ENCODE measurements around the gene MRPL10.

MRPL10 gene

GRCh38 chr17:47831003-47831933 lies at the start of gene MRPL10, which contains the start of gene LRRC46:
Gene MRPL10, minus strand, starts transcription at chr17:47831541. Its CDS starts 30 bp downstream, at chr17:47831511.
Gene LRRC46, plus strand, starts transcription at chr17:47831670. Its CDS starts 320 bp downstream, at chr17:47831990.
- peak; percentile 66 for DNase-seq (ENCODE audit: low read depth)
- TF ChIP-seq, protein P1, sequence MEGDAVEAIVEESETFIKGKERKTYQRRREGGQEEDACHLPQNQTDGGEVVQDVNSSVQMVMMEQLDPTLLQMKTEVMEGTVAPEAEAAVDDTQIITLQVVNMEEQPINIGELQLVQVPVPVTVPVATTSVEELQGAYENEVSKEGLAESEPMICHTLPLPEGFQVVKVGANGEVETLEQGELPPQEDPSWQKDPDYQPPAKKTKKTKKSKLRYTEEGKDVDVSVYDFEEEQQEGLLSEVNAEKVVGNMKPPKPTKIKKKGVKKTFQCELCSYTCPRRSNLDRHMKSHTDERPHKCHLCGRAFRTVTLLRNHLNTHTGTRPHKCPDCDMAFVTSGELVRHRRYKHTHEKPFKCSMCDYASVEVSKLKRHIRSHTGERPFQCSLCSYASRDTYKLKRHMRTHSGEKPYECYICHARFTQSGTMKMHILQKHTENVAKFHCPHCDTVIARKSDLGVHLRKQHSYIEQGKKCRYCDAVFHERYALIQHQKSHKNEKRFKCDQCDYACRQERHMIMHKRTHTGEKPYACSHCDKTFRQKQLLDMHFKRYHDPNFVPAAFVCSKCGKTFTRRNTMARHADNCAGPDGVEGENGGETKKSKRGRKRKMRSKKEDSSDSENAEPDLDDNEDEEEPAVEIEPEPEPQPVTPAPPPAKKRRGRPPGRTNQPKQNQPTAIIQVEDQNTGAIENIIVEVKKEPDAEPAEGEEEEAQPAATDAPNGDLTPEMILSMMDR (IDR thresholded peaks at IDR 0.05; ENCODE audit: low read depth, low read length, missing control alignments), result peak; percentile 25
- H3K4me3 ChIP-seq (ENCODE audit: low read depth, low read length), result peak within 1 kb of the TSS; percentile 82

- DNase-seq (ENCODE audit: low read depth), result no peak
- H3K4me3 ChIP-seq (ENCODE audit: low read depth, low read length), result no peak overlapping the region
- TF ChIP-seq, protein P1 (IDR thresholded peaks at IDR 0.05; ENCODE audit: low read depth, low read length, missing control alignments), result no peak
These were observed 48.6 kb upstream of the MRPL10 start for GRCh38 chr17:47879776-47880454.

DNA sequence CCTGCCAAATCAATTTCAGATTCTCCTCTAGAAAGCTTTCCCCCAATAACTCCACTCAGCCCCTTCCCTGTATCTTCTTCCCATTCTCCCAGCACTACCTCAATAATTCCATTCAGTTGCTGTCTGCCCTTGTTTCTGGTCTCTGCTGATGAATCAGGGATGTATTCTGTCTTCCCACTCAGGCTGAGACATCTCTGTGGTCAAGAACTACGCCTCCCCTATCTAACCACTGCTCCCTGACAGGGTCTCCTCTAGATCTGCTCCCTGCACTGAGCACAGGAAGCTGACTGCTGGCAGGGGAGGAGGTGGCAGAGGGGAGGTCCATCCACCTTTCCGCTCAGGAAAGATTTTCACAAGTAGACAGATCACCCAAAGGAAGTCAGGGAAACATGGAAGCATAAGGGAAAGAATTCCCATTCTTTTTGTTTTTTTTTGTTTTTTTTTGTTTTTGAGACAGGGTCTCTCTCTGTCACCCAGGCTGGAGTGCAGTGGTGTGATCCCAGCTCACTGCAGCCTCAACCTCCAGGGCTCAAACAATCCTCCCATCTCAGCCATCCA lies 47.8 kb upstream of the MRPL10 start:
- no peak overlapping the region for H3K4me3 ChIP-seq (ENCODE audit: low read depth, low read length)
- TF ChIP-seq, protein P1 (IDR thresholded peaks at IDR 0.05; ENCODE audit: low read depth, low read length, missing control alignments), result no peak
- no peak for DNase-seq (ENCODE audit: low read depth)

DNA sequence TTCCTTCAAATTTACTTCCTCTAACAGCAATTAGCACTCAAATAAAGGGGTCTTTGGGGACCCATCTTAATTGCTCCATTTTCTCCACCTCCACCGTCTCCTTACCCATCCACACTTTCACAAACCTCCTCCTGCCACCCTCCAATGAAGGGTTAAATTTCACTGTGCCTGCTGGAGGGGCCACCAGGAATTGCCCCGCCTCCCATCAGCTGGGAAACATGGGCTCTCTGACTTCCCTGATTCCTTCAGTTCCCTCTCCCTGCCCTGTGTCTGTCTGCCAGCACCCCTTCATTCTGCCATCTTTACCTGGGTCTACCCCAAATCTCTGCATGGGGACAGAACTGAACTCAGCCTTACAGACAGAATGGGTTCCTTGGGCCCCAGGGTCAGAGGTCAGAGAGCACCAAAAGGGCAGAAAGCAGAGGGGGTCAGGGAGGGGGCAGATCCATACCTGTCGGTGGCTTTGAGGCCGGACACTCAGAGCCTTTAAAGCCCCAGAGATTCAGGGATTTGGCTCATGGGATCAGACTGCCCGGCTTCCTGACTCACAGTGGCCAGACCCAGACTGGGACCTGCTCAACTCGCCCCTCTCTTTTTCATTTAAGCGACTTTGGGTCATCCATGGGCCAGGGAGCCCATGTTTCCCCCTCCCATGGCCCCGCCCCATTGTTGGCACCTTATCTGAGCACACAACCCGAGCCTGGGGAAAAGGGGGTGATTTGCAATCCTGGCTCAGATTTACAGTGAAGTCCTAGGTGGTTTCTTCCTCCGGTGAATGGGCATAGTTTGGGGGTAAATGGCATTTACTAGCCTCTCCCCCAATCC lies 47.1 kb upstream of the MRPL10 start:
- no peak for DNase-seq (ENCODE audit: low read depth)
- TF ChIP-seq, protein P1 (IDR thresholded peaks at IDR 0.05; ENCODE audit: low read depth, low read length, missing control alignments), result no peak
- H3K4me3 ChIP-seq (ENCODE audit: low read depth, low read length), result no peak overlapping the region

- TF ChIP-seq, protein P1 (IDR thresholded peaks at IDR 0.05; ENCODE audit: low read depth, low read length, missing control alignments), result no peak
- DNase-seq (ENCODE audit: low read depth), result no peak
- no peak overlapping the region for H3K4me3 ChIP-seq (ENCODE audit: low read depth, low read length)
These were observed 46.2 kb upstream of the MRPL10 start for GRCh38 chr17:47877368-47878034.

Data from GM12864 (cell line).